ENCODE results near the gene KRTAP10-1. TPM values are rescaled to one million over a fixed set of nuclear protein-coding genes. Genes with fewer than 3 reads are reported as not detected.

The KRTAP10-1 gene
- total RNA-seq, 1 experiment from 2014 or later, result 0.47 TPM

DNA sequence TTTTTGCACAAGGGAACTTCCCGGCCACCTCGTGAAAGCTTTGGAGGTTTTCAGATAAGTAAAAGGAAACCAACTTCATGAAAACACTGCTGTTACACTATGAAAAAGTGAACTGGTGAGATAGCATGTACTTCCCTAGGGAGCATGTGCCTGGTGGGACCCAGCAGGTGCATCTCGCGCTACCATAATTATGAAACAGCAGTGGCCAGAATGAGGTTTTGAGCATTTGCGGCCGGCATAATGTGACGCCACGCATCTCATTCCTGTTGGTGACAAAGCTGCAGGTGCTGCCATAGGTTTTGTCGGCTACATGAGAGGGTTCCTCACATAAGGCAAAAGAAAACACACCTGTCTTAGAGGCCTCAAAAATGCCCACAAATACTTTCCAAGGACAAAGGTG, 16.9 kb upstream of the KRTAP10-1 start:
- intact Hi-C loops (cut with micrococcal nuclease; ENCODE audit: unreplicated experiment), result no loop called here
- DNase-seq (ENCODE audit: low spot score), result no peak
- ChIA-PET POLR2A (ENCODE audit: low non-redundant PET) (no interaction called here), CTCF (no interaction called here)
- Histone ChIP-seq H3K27ac (ENCODE audit: low read depth, low read length, poor library complexity, severe bottlenecking) (no peak overlapping the region), H3K27me3 (replicated peaks; ENCODE audit: insufficient read depth, low read depth, low read length, poor library complexity) (no peaks in the 10 kb centered on the region), H3K4me3 (ENCODE audit: low read depth, low read length, poor library complexity, severe bottlenecking) (no peak overlapping the region), H3K4me1 (ENCODE audit: insufficient read depth, low read length, poor library complexity, severe bottlenecking) (no peaks in the 10 kb centered on the region), H3K36me3 (ENCODE audit: insufficient read depth, low read length, poor library complexity, severe bottlenecking) (no peaks in the 10 kb centered on the region), H3K9me3 (ENCODE audit: low read depth, low read length, poor library complexity, severe bottlenecking) (no peaks in the 10 kb centered on the region)
- TF ChIP-seq, protein P1, sequence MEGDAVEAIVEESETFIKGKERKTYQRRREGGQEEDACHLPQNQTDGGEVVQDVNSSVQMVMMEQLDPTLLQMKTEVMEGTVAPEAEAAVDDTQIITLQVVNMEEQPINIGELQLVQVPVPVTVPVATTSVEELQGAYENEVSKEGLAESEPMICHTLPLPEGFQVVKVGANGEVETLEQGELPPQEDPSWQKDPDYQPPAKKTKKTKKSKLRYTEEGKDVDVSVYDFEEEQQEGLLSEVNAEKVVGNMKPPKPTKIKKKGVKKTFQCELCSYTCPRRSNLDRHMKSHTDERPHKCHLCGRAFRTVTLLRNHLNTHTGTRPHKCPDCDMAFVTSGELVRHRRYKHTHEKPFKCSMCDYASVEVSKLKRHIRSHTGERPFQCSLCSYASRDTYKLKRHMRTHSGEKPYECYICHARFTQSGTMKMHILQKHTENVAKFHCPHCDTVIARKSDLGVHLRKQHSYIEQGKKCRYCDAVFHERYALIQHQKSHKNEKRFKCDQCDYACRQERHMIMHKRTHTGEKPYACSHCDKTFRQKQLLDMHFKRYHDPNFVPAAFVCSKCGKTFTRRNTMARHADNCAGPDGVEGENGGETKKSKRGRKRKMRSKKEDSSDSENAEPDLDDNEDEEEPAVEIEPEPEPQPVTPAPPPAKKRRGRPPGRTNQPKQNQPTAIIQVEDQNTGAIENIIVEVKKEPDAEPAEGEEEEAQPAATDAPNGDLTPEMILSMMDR (conservative IDR thresholded peaks at IDR 0.05; ENCODE audit: low read depth, low read length), result no peak
- no peak for TF ChIP-seq EZH2 (IDR thresholded peaks at IDR 0.05; ENCODE audit: borderline replicate concordance, low read depth, low read length, poor library complexity, severe bottlenecking)
- no TSS peak for BruUV-seq (replicated peaks)

DNA sequence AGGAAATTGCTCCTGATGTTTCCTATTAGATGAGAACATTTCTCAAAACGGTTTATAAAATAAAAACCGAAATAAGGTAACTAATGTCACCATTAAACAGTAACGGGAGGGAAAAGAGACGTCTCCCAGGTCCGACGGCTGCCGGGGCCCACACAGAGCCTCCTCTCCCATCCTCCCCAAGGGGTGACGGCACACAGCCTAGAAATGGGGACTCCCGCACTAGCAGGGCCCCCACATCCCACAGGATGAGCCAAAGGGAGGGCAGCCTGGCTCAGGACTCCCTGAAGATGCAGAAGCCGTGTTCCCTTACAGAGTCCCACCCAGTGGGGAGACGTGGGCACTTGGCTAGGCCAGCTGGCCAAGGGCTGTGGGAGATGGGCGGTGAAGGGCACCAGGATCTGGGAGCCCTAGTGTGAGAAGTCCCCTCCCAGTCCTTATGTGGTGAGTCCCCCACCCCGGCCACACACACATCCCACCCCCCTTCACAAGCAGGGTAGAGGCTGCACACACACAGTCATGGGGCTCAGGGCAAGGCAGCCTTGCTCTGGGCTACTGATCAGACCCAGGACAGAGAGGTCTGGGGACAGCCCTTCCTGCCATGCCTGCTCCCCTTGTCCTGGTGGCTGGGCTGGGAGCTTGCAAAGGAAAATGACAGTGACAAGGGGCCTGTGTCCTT, 15.3 kb upstream of the KRTAP10-1 start:
- Histone ChIP-seq H3K36me3 (ENCODE audit: insufficient read depth, low read length, poor library complexity, severe bottlenecking) (no peaks in the 10 kb centered on the region), H3K9me3 (ENCODE audit: low read depth, low read length, poor library complexity, severe bottlenecking) (no peaks in the 10 kb centered on the region), H3K4me1 (ENCODE audit: insufficient read depth, low read length, poor library complexity, severe bottlenecking) (no peaks in the 10 kb centered on the region), H3K27ac (ENCODE audit: low read depth, low read length, poor library complexity, severe bottlenecking) (no peak overlapping the region), H3K27me3 (replicated peaks; ENCODE audit: insufficient read depth, low read depth, low read length, poor library complexity) (no peaks in the 10 kb centered on the region), H3K4me3 (ENCODE audit: low read depth, low read length, poor library complexity, severe bottlenecking) (no peak overlapping the region)
- intact Hi-C loops (cut with micrococcal nuclease; ENCODE audit: unreplicated experiment), result no loop called here
- no peak for TF ChIP-seq EZH2 (IDR thresholded peaks at IDR 0.05; ENCODE audit: borderline replicate concordance, low read depth, low read length, poor library complexity, severe bottlenecking)
- TF ChIP-seq, protein P1 (conservative IDR thresholded peaks at IDR 0.05; ENCODE audit: low read depth, low read length), result no peak
- BruUV-seq (replicated peaks), result no TSS peak
- no peak for DNase-seq (ENCODE audit: low spot score)
- CTCF ChIA-PET, result no interaction called here
- POLR2A ChIA-PET (ENCODE audit: low non-redundant PET), result no interaction called here

DNA sequence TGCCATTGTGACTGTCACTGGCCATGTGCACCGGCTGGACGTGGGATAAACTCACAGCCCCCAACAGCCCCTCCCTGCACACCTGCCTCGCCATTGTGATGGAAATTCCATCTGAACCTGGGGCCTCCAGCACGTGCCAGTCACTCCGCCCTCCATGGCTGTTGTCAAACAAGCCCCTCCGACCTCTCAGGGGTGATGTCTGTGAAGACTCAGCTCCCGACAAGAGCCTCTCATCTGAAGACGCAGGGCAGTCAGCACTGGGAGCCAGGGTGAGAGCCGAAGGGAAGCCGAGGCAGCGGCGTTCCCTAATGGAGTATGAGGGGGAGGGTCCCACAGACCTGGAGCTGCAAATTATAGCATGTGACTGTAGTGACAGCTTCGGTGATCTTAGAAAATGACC, 12.7 kb upstream of the KRTAP10-1 start:
- Histone ChIP-seq H3K9me3 (ENCODE audit: low read depth, low read length, poor library complexity, severe bottlenecking) (no peaks in the 10 kb centered on the region), H3K4me1 (ENCODE audit: insufficient read depth, low read length, poor library complexity, severe bottlenecking) (no peaks in the 10 kb centered on the region), H3K27me3 (replicated peaks; ENCODE audit: insufficient read depth, low read depth, low read length, poor library complexity) (no peaks in the 10 kb centered on the region), H3K27ac (ENCODE audit: low read depth, low read length, poor library complexity, severe bottlenecking) (no peak overlapping the region), H3K36me3 (ENCODE audit: insufficient read depth, low read length, poor library complexity, severe bottlenecking) (no peaks in the 10 kb centered on the region), H3K4me3 (ENCODE audit: low read depth, low read length, poor library complexity, severe bottlenecking) (no peak overlapping the region)
- no peak for DNase-seq (ENCODE audit: low spot score)
- intact Hi-C loops (cut with micrococcal nuclease; ENCODE audit: unreplicated experiment), result no loop called here
- CTCF ChIA-PET, result no interaction called here
- BruUV-seq (replicated peaks), result no TSS peak
- TF ChIP-seq, protein P1 (conservative IDR thresholded peaks at IDR 0.05; ENCODE audit: low read depth, low read length), result no peak
- TF ChIP-seq EZH2 (IDR thresholded peaks at IDR 0.05; ENCODE audit: borderline replicate concordance, low read depth, low read length, poor library complexity, severe bottlenecking), result no peak
- POLR2A ChIA-PET (ENCODE audit: low non-redundant PET), result no interaction called here

Measured in A673 (cell line).